OCI-LY7 (cell line): Measurements from ENCODE around the gene COL20A1. TPM values are rescaled to one million over a fixed set of nuclear protein-coding genes. Genes with fewer than 3 reads are reported as not detected.

Experiments used
- BruUV-seq: library from RNA; stranded (reverse); fragments of 400-500 nt; replicated peaks from 2 replicates; lab custom pipeline; 2021; lab: Mats Ljungman, UMichigan
- CTCF ChIA-PET: fragments of 300-600 bp; sonication (Branson Sonifier 250); formaldehyde crosslinking; loops from one replicate; lab custom pipeline; 2022; ENCODE audit warnings: antibody characterized with exemption; ENCODE audit not compliant: unreplicated experiment; lab: Charles Lee
- POLR2A ChIA-PET: fragments of 300-600 bp; sonication (Branson Sonifier 250); formaldehyde crosslinking; loops from one replicate; lab custom pipeline; 2022; ENCODE audit warnings: antibody characterized with exemption; lab: Charles Lee
- DNase-seq: peaks from one replicate; pipeline ENCODE4 v3.0.0-alpha.2; 2015; ENCODE audit warnings: low spot score
- H2AFZ ChIP-seq: fragments of 200-600 bp; sonication (generic), shearing (Covaris generic); 2 replicates; pipeline ENCODE4 v1.6.1; 2014; ENCODE audit warnings: mild to moderate bottlenecking, antibody characterized with exemption, low read length, moderate library complexity
- H3K27ac ChIP-seq: fragments of 200-600 bp; sonication (generic); 2 replicates; pipeline ENCODE4 v1.5.1; 2014; ENCODE audit warnings: mixed run types, low read depth, mild to moderate bottlenecking, moderate library complexity, low read length, inconsistent platforms; ENCODE audit not compliant: poor library complexity, severe bottlenecking
- H3K36me3 ChIP-seq: fragments of 200-600 bp; sonication (generic); 2 replicates; pipeline ENCODE4 v1.6.1; 2014; ENCODE audit warnings: mild to moderate bottlenecking, antibody characterized with exemption, low read length, moderate library complexity, mixed read lengths; ENCODE audit not compliant: insufficient read depth
- H3K4me1 ChIP-seq: fragments of 200-600 bp; sonication (generic); 2 replicates; pipeline ENCODE4 v1.5.1; 2014; ENCODE audit warnings: mild to moderate bottlenecking, low read length; ENCODE audit not compliant: insufficient read depth, poor library complexity, severe bottlenecking
- H3K4me2 ChIP-seq: fragments of 200-600 bp; sonication (generic); 2 replicates; pipeline ENCODE4 v1.6.1; 2014; ENCODE audit warnings: mild to moderate bottlenecking, low read length
- H3K4me3 ChIP-seq: fragments of 200-600 bp; sonication (generic); 2 replicates; pipeline ENCODE4 v1.5.1; 2014; ENCODE audit warnings: mild to moderate bottlenecking, low read depth, low read length; ENCODE audit not compliant: poor library complexity, severe bottlenecking
- H3K79me2 ChIP-seq: fragments of 200-600 bp; sonication (generic); 2 replicates; pipeline ENCODE4 v1.6.1; 2016; ENCODE audit warnings: low read depth, mild to moderate bottlenecking, low read length, moderate library complexity, mixed read lengths; ENCODE audit not compliant: insufficient read depth
- H3K9me2 ChIP-seq: fragments of 200-600 bp; sonication (generic); 2 replicates; pipeline ENCODE4 v1.6.1; 2016; ENCODE audit warnings: mild to moderate bottlenecking, low read length, mixed read lengths; ENCODE audit not compliant: insufficient read depth
- H3K9me3 ChIP-seq: fragments of 200-600 bp; sonication (generic); 2 replicates; pipeline ENCODE4 v1.6.1; 2014; ENCODE audit warnings: mild to moderate bottlenecking, mixed run types, low read length, mixed read lengths
- H4K20me1 ChIP-seq: fragments of 200-600 bp; sonication (generic); 2 replicates; pipeline ENCODE4 v1.6.1; 2014; ENCODE audit warnings: mild to moderate bottlenecking, antibody characterized with exemption, low read length, moderate library complexity, mixed read lengths; ENCODE audit not compliant: insufficient read depth
- EZH2phosphoT487 ChIP-seq: fragments of 200-600 bp; sonication (generic); IDR thresholded peaks from 2 replicates; pipeline ENCODE4 v1.6.1; 2018; ENCODE audit warnings: low read depth, borderline replicate concordance, mild to moderate bottlenecking, mixed run types, antibody characterized with exemption, low read length, moderate library complexity, mixed read lengths
- intact Hi-C: fragments of 100-400 bp; cut with micrococcal nuclease; formaldehyde crosslinking; loops from one replicate; pipeline ENCODE4 v1.10.0; 2022; ENCODE audit not compliant: unreplicated experiment
- total RNA-seq, 2 experiments: library from RNA; depleted of rRNA in 1 of 2; stranded (reverse); fragments of >200 nt in 1 of 2; shearing (Covaris generic) in 1 of 2; gene quantifications; 2 replicates each; pipeline ENCODE4 v1.2.3, GENCODE V29; 2014 to 2022
- TF ChIP-seq, protein P1 (sequence below): fragments of 200-600 bp; sonication (generic); conservative IDR thresholded peaks from 2 replicates; pipeline ENCODE4 v1.5.1; 2014; ENCODE audit warnings: mild to moderate bottlenecking, antibody characterized with exemption, low read length, moderate library complexity, mixed read lengths

The COL20A1 gene
- total RNA-seq, 2 experiments from 2014 or later = 0.15 TPM; not detected in 1

DNA sequence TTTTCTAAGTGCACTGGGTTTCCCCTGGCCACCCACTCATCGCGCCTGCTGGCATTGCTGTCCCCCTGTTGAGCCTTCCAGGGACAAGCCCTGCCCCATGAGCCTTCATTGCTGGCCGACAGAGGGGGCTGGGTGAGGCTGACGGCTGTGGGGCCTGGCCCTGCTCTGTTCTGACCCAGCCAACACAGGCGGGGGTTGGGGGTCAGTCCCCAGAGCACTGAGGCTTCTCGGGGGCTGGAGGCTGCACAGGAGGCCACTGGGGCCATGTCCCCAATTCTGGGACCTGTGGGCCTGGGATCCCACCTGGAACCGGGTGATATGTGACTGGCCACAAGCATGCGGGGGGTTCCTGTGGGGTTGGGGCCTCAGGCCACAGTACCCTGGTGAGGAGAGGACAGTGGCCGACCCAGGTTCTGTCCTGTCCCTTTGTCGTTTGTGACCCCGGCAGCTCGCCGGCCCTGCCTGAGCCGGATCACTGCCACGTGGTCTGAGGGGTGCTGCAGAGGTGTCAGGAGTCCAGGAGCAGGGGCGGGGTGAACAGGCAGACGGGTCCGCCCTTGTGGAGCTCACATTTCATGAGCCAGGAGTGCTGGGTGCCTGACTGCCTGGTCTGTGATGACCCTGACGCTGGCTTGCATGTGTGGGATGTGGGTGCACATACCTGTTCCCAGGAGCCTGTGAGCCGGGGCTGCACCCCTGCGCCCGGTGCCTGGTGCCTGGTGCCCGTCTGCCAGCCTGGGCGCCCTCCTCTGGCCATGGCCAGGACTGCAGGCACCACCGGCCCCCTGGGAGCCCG, 2.1 kb upstream of the COL20A1 start:
- H4K20me1 ChIP-seq = no peaks in the 10 kb centered on the region
- H3K9me3 ChIP-seq = no peaks in the 10 kb centered on the region
- POLR2A ChIA-PET = no interaction called here
- H3K4me1 ChIP-seq = no peaks in the 10 kb centered on the region
- CTCF ChIA-PET = no interaction called here
- no peak overlapping the region for H3K4me2 ChIP-seq
- peaks cover 8% of the 10 kb centered on the region; the same call in 1 of the 2 replicates for H3K36me3 ChIP-seq
- H3K4me3 ChIP-seq = no peak overlapping the region
- no peaks in the 10 kb centered on the region for H3K9me2 ChIP-seq
- peak; percentile 51 for DNase-seq
- no TSS peak for BruUV-seq
- TF ChIP-seq, protein P1, sequence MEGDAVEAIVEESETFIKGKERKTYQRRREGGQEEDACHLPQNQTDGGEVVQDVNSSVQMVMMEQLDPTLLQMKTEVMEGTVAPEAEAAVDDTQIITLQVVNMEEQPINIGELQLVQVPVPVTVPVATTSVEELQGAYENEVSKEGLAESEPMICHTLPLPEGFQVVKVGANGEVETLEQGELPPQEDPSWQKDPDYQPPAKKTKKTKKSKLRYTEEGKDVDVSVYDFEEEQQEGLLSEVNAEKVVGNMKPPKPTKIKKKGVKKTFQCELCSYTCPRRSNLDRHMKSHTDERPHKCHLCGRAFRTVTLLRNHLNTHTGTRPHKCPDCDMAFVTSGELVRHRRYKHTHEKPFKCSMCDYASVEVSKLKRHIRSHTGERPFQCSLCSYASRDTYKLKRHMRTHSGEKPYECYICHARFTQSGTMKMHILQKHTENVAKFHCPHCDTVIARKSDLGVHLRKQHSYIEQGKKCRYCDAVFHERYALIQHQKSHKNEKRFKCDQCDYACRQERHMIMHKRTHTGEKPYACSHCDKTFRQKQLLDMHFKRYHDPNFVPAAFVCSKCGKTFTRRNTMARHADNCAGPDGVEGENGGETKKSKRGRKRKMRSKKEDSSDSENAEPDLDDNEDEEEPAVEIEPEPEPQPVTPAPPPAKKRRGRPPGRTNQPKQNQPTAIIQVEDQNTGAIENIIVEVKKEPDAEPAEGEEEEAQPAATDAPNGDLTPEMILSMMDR = peak; percentile 73
- no peak for TF ChIP-seq EZH2phosphoT487
- H2AFZ ChIP-seq = no peak overlapping the region
- no peak overlapping the region for H3K27ac ChIP-seq
- intact Hi-C loops = loop anchor here (1.0 kb wide), 1 partner anchor 68 kb away; no protein-coding TSS in a partner anchor
- no peaks in the 10 kb centered on the region for H3K79me2 ChIP-seq

- no peak overlapping the region for H2AFZ ChIP-seq
- intact Hi-C loops = loop anchor here (1.0 kb wide), 1 partner anchor 69 kb away; no protein-coding TSS in a partner anchor
- no peak overlapping the region for H3K4me2 ChIP-seq
- no peaks in the 10 kb centered on the region for H4K20me1 ChIP-seq
- no peak for DNase-seq
- TF ChIP-seq EZH2phosphoT487 = no peak
- TF ChIP-seq, protein P1 = no peak
- BruUV-seq = no TSS peak
- POLR2A ChIA-PET = no interaction called here
- no peak overlapping the region for H3K27ac ChIP-seq
- H3K79me2 ChIP-seq = no peaks in the 10 kb centered on the region
- peaks cover 8% of the 10 kb centered on the region; the same call in 1 of the 2 replicates for H3K36me3 ChIP-seq
- no peaks in the 10 kb centered on the region for H3K9me2 ChIP-seq
- H3K9me3 ChIP-seq = no peaks in the 10 kb centered on the region
- H3K4me1 ChIP-seq = no peaks in the 10 kb centered on the region
- CTCF ChIA-PET = interaction anchor here (0.7 kb wide), 1 partner anchor 189 kb away, joined by 5 read pairs; no protein-coding TSS in a partner anchor
- H3K4me3 ChIP-seq = no peak overlapping the region
Observed at GRCh38 chr20:63291811-63292210, 1.2 kb upstream of the COL20A1 start.

- Histone ChIP-seq H3K9me2 (no peaks in the 10 kb centered on the region), H3K36me3 (peaks cover 8% of the 10 kb centered on the region; the same call in 1 of the 2 replicates), H3K4me2 (no peak overlapping the region), H3K79me2 (no peaks in the 10 kb centered on the region), H2AFZ (no peak overlapping the region), H4K20me1 (no peaks in the 10 kb centered on the region), H3K9me3 (no peaks in the 10 kb centered on the region), H3K4me3 (no peak overlapping the region), H3K4me1 (no peaks in the 10 kb centered on the region), H3K27ac (no peak overlapping the region)
- TF ChIP-seq, protein P1 = no peak
- no peak for TF ChIP-seq EZH2phosphoT487
- intact Hi-C loops = no loop called here
- no peak for DNase-seq
- POLR2A ChIA-PET = no interaction called here
- CTCF ChIA-PET = interaction anchor here (0.7 kb wide), 1 partner anchor 189 kb away, joined by 5 read pairs; no protein-coding TSS in a partner anchor
- no TSS peak for BruUV-seq
Observed at GRCh38 chr20:63292292-63292701, 689 bp upstream of the COL20A1 start.
